NT2/D1 (cell line): Measurements from ENCODE around the gene ERI2.
"Not testable (repeated sequence)": the region's sequence is repeated elsewhere in the genome, so short reads cannot be mapped to it uniquely, and the experiment has no call there.

ENCODE experiments used
- DNase-seq: peaks from one replicate; pipeline ENCODE4 v3.0.0-alpha.2; 2011; ENCODE audit warnings: low read depth, low spot score
- H3K27me3 ChIP-seq: 2 replicates; pipeline ENCODE4 v1.6.0; 2011; ENCODE audit warnings: mild to moderate bottlenecking; ENCODE audit not compliant: insufficient read length, insufficient read depth
- H3K36me3 ChIP-seq: 2 replicates; pipeline ENCODE4 v1.6.1; 2011; ENCODE audit warnings: mild to moderate bottlenecking, low read length, mixed read lengths; ENCODE audit not compliant: insufficient read depth, insufficient read length
- H3K4me1 ChIP-seq: 2 replicates; pipeline ENCODE4 v1.5.1; 2011; ENCODE audit not compliant: insufficient read depth, insufficient read length
- H3K4me3 ChIP-seq: 2 replicates; pipeline ENCODE4 v1.5.1; 2011; ENCODE audit warnings: low read depth; ENCODE audit not compliant: insufficient read length
- H3K9ac ChIP-seq: 2 replicates; pipeline ENCODE4 v1.6.0; 2011; ENCODE audit warnings: low read depth; ENCODE audit not compliant: insufficient read length
- H3K9me3 ChIP-seq: 2 replicates; pipeline ENCODE4 v1.5.1; 2011; ENCODE audit warnings: mild to moderate bottlenecking, low read length; ENCODE audit not compliant: insufficient read depth
- SUZ12 ChIP-seq: IDR thresholded peaks from 2 replicates; pipeline ENCODE4 v1.6.1; 2011; ENCODE audit not compliant: insufficient read length, insufficient read depth; ENCODE audit errors: extremely low read depth
- YY1 ChIP-seq: IDR thresholded peaks from 2 replicates; pipeline ENCODE4 v1.6.1; 2011; ENCODE audit not compliant: insufficient read length, insufficient read depth
- ZNF274 ChIP-seq: IDR thresholded peaks from 2 replicates; pipeline ENCODE4 v1.6.1; 2011; ENCODE audit warnings: mild to moderate bottlenecking, low read depth, low read length

ERI2 gene

GRCh38 chr16:20774703-20775362 lies 31.4 kb downstream of the ERI2 start:
- Histone ChIP-seq H3K9me3 (no peaks in the 10 kb centered on the region), H3K4me1 (peaks cover 2% of the 10 kb centered on the region), H3K9ac (no peak overlapping the region), H3K27me3 (no peaks in the 10 kb centered on the region), H3K36me3 (no peaks in the 10 kb centered on the region), H3K4me3 (no peak overlapping the region)
- no peak for TF ChIP-seq SUZ12
- no peak for TF ChIP-seq YY1
- no peak for TF ChIP-seq ZNF274
- DNase-seq, result peak; percentile 80

GRCh38 chr16:20773679-20774078 lies 32.6 kb downstream of the ERI2 start:
- Histone ChIP-seq H3K9me3 (no peaks in the 10 kb centered on the region), H3K27me3 (no peaks in the 10 kb centered on the region), H3K4me3 (no peak overlapping the region), H3K9ac (no peak overlapping the region), H3K4me1 (peaks cover 2% of the 10 kb centered on the region), H3K36me3 (no peaks in the 10 kb centered on the region)
- TF ChIP-seq YY1, result no peak
- TF ChIP-seq ZNF274, result no peak
- no peak for TF ChIP-seq SUZ12
- DNase-seq, result no peak

GRCh38 chr16:20768818-20769217 lies 37.5 kb downstream of the ERI2 start:
- TF ChIP-seq SUZ12 (no peak), ZNF274 (no peak), YY1 (no peak)
- DNase-seq, result no peak
- no peak overlapping the region for H3K4me3 ChIP-seq
- no peaks in the 10 kb centered on the region for H3K4me1 ChIP-seq
- H3K27me3 ChIP-seq, result no peaks in the 10 kb centered on the region
- no peaks in the 10 kb centered on the region for H3K36me3 ChIP-seq
- H3K9me3 ChIP-seq, result no peaks in the 10 kb centered on the region
- no peak overlapping the region for H3K9ac ChIP-seq

GRCh38 chr16:20768121-20768520 lies 38.2 kb downstream of the ERI2 start:
- Histone ChIP-seq H3K27me3 (no peaks in the 10 kb centered on the region), H3K4me3 (no peak overlapping the region), H3K9ac (no peak overlapping the region), H3K4me1 (no peaks in the 10 kb centered on the region), H3K36me3 (no peaks in the 10 kb centered on the region), H3K9me3 (no peaks in the 10 kb centered on the region)
- no peak for DNase-seq
- TF ChIP-seq ZNF274, result no peak
- TF ChIP-seq SUZ12, result no peak
- TF ChIP-seq YY1, result no peak

- Histone ChIP-seq H3K27me3 (no peaks in the 10 kb centered on the region), H3K9ac (no peak overlapping the region), H3K4me3 (no peak overlapping the region), H3K9me3 (peaks cover 2% of the 10 kb centered on the region; the same call in 1 of the 2 replicates), H3K4me1 (no peaks in the 10 kb centered on the region), H3K36me3 (no peaks in the 10 kb centered on the region)
- TF ChIP-seq ZNF274 (no peak), SUZ12 (no peak), YY1 (no peak)
- DNase-seq, result no peak
Measured at GRCh38 chr16:20767577-20767976, 38.7 kb downstream of the ERI2 start.

GRCh38 chr16:20766294-20766693 lies 40.0 kb downstream of the ERI2 start:
- Histone ChIP-seq H3K36me3 (no peaks in the 10 kb centered on the region), H3K27me3 (no peaks in the 10 kb centered on the region), H3K4me1 (no peaks in the 10 kb centered on the region), H3K9me3 (peaks cover 12% of the 10 kb centered on the region), H3K9ac (no peak overlapping the region), H3K4me3 (no peak overlapping the region)
- DNase-seq, result no peak
- no peak for TF ChIP-seq SUZ12
- TF ChIP-seq YY1, result no peak
- no peak for TF ChIP-seq ZNF274

- Histone ChIP-seq H3K27me3 (no peaks in the 10 kb centered on the region), H3K4me3 (no peak overlapping the region), H3K4me1 (no peaks in the 10 kb centered on the region), H3K9me3 (peaks cover 12% of the 10 kb centered on the region), H3K36me3 (no peaks in the 10 kb centered on the region), H3K9ac (no peak overlapping the region)
- TF ChIP-seq ZNF274 (no peak), SUZ12 (no peak), YY1 (no peak)
- no peak for DNase-seq
Measured at GRCh38 chr16:20765732-20766131, 40.5 kb downstream of the ERI2 start.

GRCh38 chr16:20764448-20764847 lies 41.8 kb downstream of the ERI2 start:
- not testable (repeated sequence) for H3K36me3 ChIP-seq, DNase-seq, H3K9ac ChIP-seq, H3K4me3 ChIP-seq, H3K27me3 ChIP-seq, H3K4me1 ChIP-seq
- H3K9me3 ChIP-seq, result peaks cover 12% of the 10 kb centered on the region
